H9 (cell line): Measurements from ENCODE around the gene PTGFRN. TPM values are rescaled to one million over a fixed set of nuclear protein-coding genes. Genes with fewer than 3 reads are reported as not detected.

Experiments used
- DNase-seq: peaks from one replicate; pipeline ENCODE4 v3.0.0-alpha.2; 2017
- H2AFZ ChIP-seq: one replicate; pipeline ENCODE4 v1.6.1; 2013; ENCODE audit warnings: mild to moderate bottlenecking, low read length, control low read depth, moderate library complexity
- H2AK5ac ChIP-seq: 2 replicates; pipeline ENCODE4 v1.6.1; 2013; ENCODE audit warnings: low read length, control low read depth, mixed read lengths; ENCODE audit not compliant: insufficient read length
- H2BK120ac ChIP-seq: one replicate; pipeline ENCODE4 v1.6.1; 2013; ENCODE audit warnings: low read depth, mild to moderate bottlenecking, low read length, control low read depth, inconsistent platforms; ENCODE audit not compliant: poor library complexity, severe bottlenecking
- H2BK12ac ChIP-seq: 2 replicates; pipeline ENCODE4 v1.6.1; 2013; ENCODE audit warnings: low read length, control low read depth, mixed read lengths, low read depth; ENCODE audit not compliant: insufficient read length
- H2BK15ac ChIP-seq: 2 replicates; pipeline ENCODE4 v1.6.1; 2013; ENCODE audit warnings: low read depth, low read length, control low read depth
- H2BK20ac ChIP-seq: one replicate; pipeline ENCODE4 v1.6.1; 2013; ENCODE audit warnings: low read depth, mild to moderate bottlenecking, low read length, control low read depth, inconsistent platforms; ENCODE audit not compliant: poor library complexity, severe bottlenecking
- H2BK5ac ChIP-seq: 2 replicates; pipeline ENCODE4 v1.6.1; 2013; ENCODE audit warnings: low read length, control low read depth, mixed read lengths; ENCODE audit not compliant: insufficient read length
- H3K14ac ChIP-seq: 2 replicates; pipeline ENCODE4 v1.6.1; 2013; ENCODE audit warnings: low read length, control low read depth; ENCODE audit not compliant: insufficient read depth
- H3K18ac ChIP-seq: 2 replicates; pipeline ENCODE4 v1.6.1; 2013; ENCODE audit warnings: low read depth, mild to moderate bottlenecking, mixed read lengths, low read length, control low read depth; ENCODE audit not compliant: insufficient read length
- H3K23ac ChIP-seq: 2 replicates; pipeline ENCODE4 v1.6.1; 2013; ENCODE audit warnings: low read length, control low read depth, mixed read lengths, low read depth; ENCODE audit not compliant: insufficient read length
- H3K23me2 ChIP-seq: 2 replicates; pipeline ENCODE4 v1.6.1; 2013; ENCODE audit warnings: low read depth, mild to moderate bottlenecking, mixed read lengths, low read length, control low read depth; ENCODE audit not compliant: insufficient read length, poor library complexity, severe bottlenecking
- H3K27ac ChIP-seq: 2 replicates; pipeline ENCODE4 v1.5.1; 2013; ENCODE audit warnings: low read length, control low read depth, mixed read lengths, low read depth; ENCODE audit not compliant: insufficient read length
- H3K27me3 ChIP-seq: 2 replicates; pipeline ENCODE4 v1.6.1; 2013; ENCODE audit warnings: low read length, control low read depth, inconsistent platforms; ENCODE audit not compliant: insufficient read depth
- H3K4ac ChIP-seq: 2 replicates; pipeline ENCODE4 v1.6.1; 2013; ENCODE audit warnings: low read depth, mild to moderate bottlenecking, control low read depth, inconsistent platforms, low read length, moderate library complexity
- H3K4me1 ChIP-seq: 2 replicates; pipeline ENCODE4 v1.6.1; 2013; ENCODE audit warnings: low read length, control low read depth, inconsistent platforms; ENCODE audit not compliant: insufficient read depth
- H3K4me2 ChIP-seq: 2 replicates; pipeline ENCODE4 v1.6.1; 2013; ENCODE audit warnings: low read length, control low read depth, mixed read lengths; ENCODE audit not compliant: insufficient read length, insufficient read depth
- H3K56ac ChIP-seq: 2 replicates; pipeline ENCODE4 v1.6.1; 2013; ENCODE audit warnings: low read depth, mild to moderate bottlenecking, mixed read lengths, low read length, control low read depth; ENCODE audit not compliant: insufficient read length
- H3K79me1 ChIP-seq: 2 replicates; pipeline ENCODE4 v1.6.1; 2013; ENCODE audit warnings: low read depth, mild to moderate bottlenecking, moderate library complexity, low read length, control low read depth, inconsistent platforms; ENCODE audit not compliant: insufficient read depth, poor library complexity, severe bottlenecking
- H3K79me2 ChIP-seq: 2 replicates; pipeline ENCODE4 v1.6.1; 2013; ENCODE audit warnings: low read length, control low read depth, inconsistent platforms; ENCODE audit not compliant: insufficient read depth
- H3K9ac ChIP-seq: 2 replicates; pipeline ENCODE4 v1.6.1; 2013; ENCODE audit warnings: low read length, control low read depth, mixed read lengths; ENCODE audit not compliant: insufficient read length; ENCODE audit errors: extremely low read depth
- H3K9me3 ChIP-seq: one replicate; pipeline ENCODE4 v1.6.1; 2013; ENCODE audit warnings: low read depth, low read length, inconsistent platforms; ENCODE audit not compliant: control insufficient read depth
- H3T11ph ChIP-seq: one replicate; pipeline ENCODE4 v1.6.1; 2013; ENCODE audit warnings: mild to moderate bottlenecking, low read length, control low read depth, inconsistent platforms
- H4K20me1 ChIP-seq: one replicate; pipeline ENCODE4 v1.6.1; 2013; ENCODE audit not compliant: control insufficient read depth, insufficient read length, insufficient read depth
- H4K5ac ChIP-seq: 2 replicates; pipeline ENCODE4 v1.6.1; 2013; ENCODE audit warnings: low read depth, mild to moderate bottlenecking, mixed read lengths, low read length, control low read depth; ENCODE audit not compliant: insufficient read length
- H4K8ac ChIP-seq: replicated peaks from 2 replicates; pipeline ENCODE4 v1.6.1; 2013; ENCODE audit warnings: low read length, control low read depth, mixed read lengths, low read depth; ENCODE audit not compliant: insufficient read length
- H4K91ac ChIP-seq: 2 replicates; pipeline ENCODE4 v1.6.1; 2013; ENCODE audit warnings: low read depth, mild to moderate bottlenecking, moderate library complexity, mixed read lengths, low read length, control low read depth; ENCODE audit not compliant: insufficient read length
- H3K27ac Mint-ChIP-seq, 3 experiments: 2 replicates in 2 of 3; 3 replicates in 1 of 3; pipeline ENCODE4 v1.8.0; 2020 to 2021; ENCODE audit warnings: mixed read lengths in 3 of 3, mild to moderate bottlenecking in 1 of 3, moderate library complexity in 1 of 3
- H3K27me3 Mint-ChIP-seq: 2 replicates; pipeline ENCODE4 v1.8.0; 2021; ENCODE audit warnings: low read depth, mild to moderate bottlenecking, moderate library complexity, mixed read lengths
- H3K36me3 Mint-ChIP-seq, 3 experiments: 2 replicates in 2 of 3; 3 replicates in 1 of 3; pipeline ENCODE4 v1.8.0; 2020 to 2021; ENCODE audit warnings: low read depth in 3 of 3, mixed read lengths in 3 of 3; ENCODE audit not compliant: insufficient read depth in 1 of 3
- H3K4me1 Mint-ChIP-seq, 2 experiments: 2 replicates each; pipeline ENCODE4 v1.8.0; 2020; ENCODE audit warnings: mixed read lengths in 2 of 2
- H3K4me3 Mint-ChIP-seq, 2 experiments: 2 replicates in 1 of 2; 3 replicates in 1 of 2; pipeline ENCODE4 v1.8.0; 2020 to 2021; ENCODE audit warnings: mild to moderate bottlenecking in 2 of 2, mixed read lengths in 2 of 2, moderate library complexity in 1 of 2
- H3K9me3 Mint-ChIP-seq, 2 experiments: 2 replicates in 1 of 2; 3 replicates in 1 of 2; pipeline ENCODE4 v1.8.0; 2020; ENCODE audit warnings: mild to moderate bottlenecking in 2 of 2, mixed read lengths in 2 of 2, moderate library complexity in 1 of 2
- CTCF ChIP-seq: fragments of 200-600 bp; sonication (generic); conservative IDR thresholded peaks from 3 replicates; pipeline ENCODE4 v1.8.0; 2021; ENCODE audit warnings: antibody characterized with exemption, mild to moderate bottlenecking
- WGBS: extraction: QIAGEN DNeasy Blood & Tissue Kit; methylation state at CpG from one replicate; pipeline ENCODE4 v1.1.7; 2013; ENCODE audit warnings: missing lambda C conversion rate, low lambda C conversion rate, mixed read lengths; ENCODE audit not compliant: insufficient read length; ENCODE audit errors: extremely low coverage; 5-methylcytosine and 5-hydroxymethylcytosine counted together
- total RNA-seq: library from RNA; stranded (reverse); gene quantifications from 2 replicates; pipeline ENCODE4 v1.2.1, GENCODE V29; 2021

The PTGFRN gene
- total RNA-seq, 1 experiment from 2014 or later, result 26.3 TPM

- H4K91ac ChIP-seq, result no peak overlapping the region
- H3K79me2 ChIP-seq, result no peaks in the 10 kb centered on the region
- H2BK15ac ChIP-seq, result no peak overlapping the region
- Mint-ChIP-seq H3K4me3 (no peak overlapping the region), H3K27ac (no peak overlapping the region), H3K4me1 (peaks cover 11 to 25% of the 10 kb centered on the region in 2 experiments), H3K9me3 (peaks cover 0 to 2% of the 10 kb centered on the region in 2 experiments; a peak in 1 of 5 replicates), H3K36me3 (no peaks in the 10 kb centered on the region), H3K27me3 (no peaks in the 10 kb centered on the region)
- no peak overlapping the region for H2BK5ac ChIP-seq
- WGBS, result no CpG with 5 or more reads among the region's 7 CpGs
- no peak overlapping the region for H3K27ac ChIP-seq
- no peak overlapping the region for H4K5ac ChIP-seq
- no peaks in the 10 kb centered on the region for H3K79me1 ChIP-seq
- H2BK120ac ChIP-seq, result no peak overlapping the region
- no peaks in the 10 kb centered on the region for H3K9me3 ChIP-seq
- H4K20me1 ChIP-seq, result no peaks in the 10 kb centered on the region
- H3K27me3 ChIP-seq, result no peaks in the 10 kb centered on the region
- H2BK12ac ChIP-seq, result no peak overlapping the region
- no peak overlapping the region for H3T11ph ChIP-seq
- no peak overlapping the region for H2BK20ac ChIP-seq
- no peak for TF ChIP-seq CTCF
- H3K4me2 ChIP-seq, result no peak overlapping the region
- H3K4ac ChIP-seq, result no peak overlapping the region
- no peak overlapping the region for H3K18ac ChIP-seq
- no peak overlapping the region for H2AK5ac ChIP-seq
- no peak overlapping the region for H4K8ac ChIP-seq
- no peak overlapping the region for H2AFZ ChIP-seq
- H3K23me2 ChIP-seq, result no peaks in the 10 kb centered on the region
- no peaks in the 10 kb centered on the region; the same call in 1 of the 2 replicates for H3K4me1 ChIP-seq
- H3K14ac ChIP-seq, result no peak overlapping the region
- H3K56ac ChIP-seq, result no peak overlapping the region
- H3K23ac ChIP-seq, result no peak overlapping the region
- no peak for DNase-seq
- no peak overlapping the region for H3K9ac ChIP-seq
These were observed 124.1 kb downstream of the PTGFRN start for GRCh38 chr1:117033772-117034171.
